Stimulated activated CD8-positive, alpha-beta memory T cell treated with anti-CD3 and anti-CD28 coated beads, Interleukin-4, amount 100 ng/mL, for 24 hours (primary cell): Measurements from ENCODE around the gene SH3D19.
"Not testable (repeated sequence)": the region's sequence is repeated elsewhere in the genome, so short reads cannot be mapped to it uniquely, and the experiment has no call there.

Experiments used
- DNase-seq: peaks from one replicate; pipeline ENCODE4 v3.0.0-alpha.2; 2020; ENCODE audit warnings: low read depth

Gene SH3D19

GRCh38 chr4:151148261-151148660 lies 177.1 kb downstream of the SH3D19 start:
- DNase-seq = no peak

GRCh38 chr4:151147000-151147399 lies 178.4 kb downstream of the SH3D19 start:
- no peak for DNase-seq

- no peak for DNase-seq
Observed at GRCh38 chr4:151144329-151145072, 180.9 kb downstream of the SH3D19 start.

DNA sequence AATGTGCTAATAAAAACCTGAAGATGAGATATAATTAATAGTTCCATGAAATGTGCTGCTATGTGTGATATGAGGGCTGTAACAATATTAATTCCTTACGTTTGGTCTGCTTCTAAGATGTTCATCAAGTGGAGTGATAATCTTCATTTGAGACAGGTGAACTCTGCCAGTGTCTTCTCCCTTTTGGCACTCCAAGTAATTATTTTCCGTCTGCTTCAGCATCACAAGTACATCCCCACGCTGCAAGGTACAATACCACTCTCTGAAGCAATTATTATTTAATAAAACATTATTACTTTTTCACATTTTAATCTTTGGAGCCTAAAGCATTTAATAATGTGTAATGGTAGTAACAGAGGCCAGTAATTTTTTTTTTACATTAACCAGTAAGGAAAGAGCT lies 181.6 kb downstream of the SH3D19 start:
- no peak for DNase-seq

DNA sequence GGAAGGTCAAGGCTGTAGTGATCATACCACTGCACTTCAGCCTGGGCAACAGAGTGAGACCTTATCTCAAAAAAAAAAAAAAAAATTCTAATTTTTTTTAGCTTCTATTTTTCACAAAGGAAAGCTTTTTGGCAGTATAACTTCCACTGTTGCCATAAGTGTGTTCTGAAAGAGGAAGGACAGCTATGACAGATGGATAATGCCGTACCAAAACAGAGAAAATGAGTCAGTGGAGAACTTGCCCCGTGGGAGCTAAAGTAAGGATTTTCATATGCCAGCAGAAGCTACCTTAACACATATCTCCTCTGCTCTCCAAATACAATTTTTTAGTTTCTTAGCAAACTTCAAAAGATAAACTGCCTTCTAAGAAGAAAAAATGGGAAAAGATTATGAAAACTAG lies 182.2 kb downstream of the SH3D19 start:
- no peak for DNase-seq

DNA sequence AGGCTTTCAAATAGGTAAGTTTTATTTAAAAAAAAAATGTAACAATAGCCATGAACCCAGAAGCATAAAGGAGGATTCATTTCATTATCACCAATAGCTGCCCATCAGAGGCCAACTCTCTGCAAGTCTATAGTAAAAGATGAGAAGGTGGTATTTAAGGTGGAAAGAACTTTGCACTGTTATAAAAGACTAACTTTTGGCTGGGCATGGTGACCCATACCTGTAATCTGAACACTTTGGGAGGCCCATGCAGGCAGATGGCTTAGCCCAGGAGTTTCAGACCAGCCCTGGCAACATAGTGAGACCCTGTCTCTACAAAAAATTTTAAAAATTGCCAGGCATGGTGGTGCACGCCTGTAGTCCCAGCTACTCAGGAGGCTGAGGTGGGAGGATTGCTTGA lies 182.6 kb downstream of the SH3D19 start:
- no peak for DNase-seq

DNA sequence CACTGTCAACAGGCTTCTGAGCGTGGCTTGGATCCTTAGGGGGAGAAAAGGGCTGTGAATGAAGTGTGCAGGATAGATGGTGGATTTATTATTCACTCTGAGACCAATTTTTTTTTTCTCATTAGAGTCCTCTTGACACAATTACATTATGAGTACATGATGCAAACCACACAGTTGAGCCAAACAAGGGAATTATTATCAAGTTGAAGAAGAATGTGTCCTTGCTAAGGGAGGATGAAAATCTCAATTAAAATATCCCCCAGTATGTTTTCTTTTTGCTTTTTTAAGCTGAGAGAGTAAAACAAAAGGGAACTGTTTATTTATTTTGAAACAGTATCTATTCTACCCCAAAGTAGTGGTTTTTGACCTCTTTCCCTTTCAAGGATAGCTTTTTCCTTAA lies 185.6 kb downstream of the SH3D19 start:
- DNase-seq = no peak

GRCh38 chr4:151136048-151136447 lies 189.4 kb downstream of the SH3D19 start:
- not testable (repeated sequence) for DNase-seq

DNA sequence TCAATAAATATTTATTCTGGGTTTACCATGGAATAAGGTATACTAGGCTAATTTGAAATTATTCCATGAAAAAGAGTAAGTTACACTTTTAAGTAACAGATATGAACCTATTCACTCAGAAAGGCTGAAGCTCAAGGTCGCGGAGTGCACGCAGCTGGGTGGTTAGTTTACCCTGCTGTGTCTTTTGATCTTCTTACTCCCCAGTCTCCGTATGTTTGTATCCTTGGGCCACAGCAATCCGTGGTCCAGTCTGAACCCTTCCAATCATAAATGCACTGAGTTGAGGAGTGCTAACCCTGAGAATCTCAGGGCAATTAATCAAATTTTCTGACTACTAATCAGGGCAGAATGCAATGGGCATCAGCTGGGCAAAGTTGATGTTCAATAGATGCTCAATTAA lies 192.1 kb downstream of the SH3D19 start:
- DNase-seq = no peak

GRCh38 chr4:151129796-151130195 lies 195.6 kb downstream of the SH3D19 start:
- DNase-seq = no peak

DNA sequence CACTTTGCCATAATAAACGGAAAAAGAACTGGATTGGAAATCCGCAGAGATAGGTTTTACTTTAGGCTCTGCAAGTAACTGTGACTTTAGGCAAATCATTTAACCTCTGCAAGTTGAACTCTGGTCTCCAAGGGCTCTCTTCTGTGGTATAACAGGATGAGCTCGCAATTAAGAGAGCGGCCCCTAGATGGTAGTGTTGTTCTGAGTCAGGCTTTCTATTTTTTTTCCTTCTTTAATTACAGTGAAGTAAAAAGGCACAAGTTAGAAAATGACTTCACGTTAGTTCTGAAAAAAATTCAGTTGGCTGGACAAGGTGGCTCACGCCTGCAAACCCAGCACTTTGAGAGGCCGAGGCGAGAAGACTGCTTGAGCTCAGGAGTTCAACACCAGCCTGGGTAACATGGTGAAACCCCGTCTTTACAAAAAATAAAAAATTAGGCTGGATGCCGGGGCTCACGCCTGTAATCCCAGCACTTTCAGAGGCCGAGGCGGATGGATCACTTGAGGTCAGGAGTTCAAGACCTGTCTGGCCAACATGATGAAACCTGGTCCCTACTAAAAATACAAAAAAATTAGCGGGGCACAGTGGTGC lies 207.9 kb downstream of the SH3D19 start:
- no peak for DNase-seq

GRCh38 chr4:151114986-151115385 lies 210.4 kb downstream of the SH3D19 start:
- no peak for DNase-seq

GRCh38 chr4:151114338-151114737 lies 211.1 kb downstream of the SH3D19 start:
- DNase-seq = no peak

- DNase-seq = no peak
Observed at GRCh38 chr4:151110236-151110635, 215.2 kb downstream of the SH3D19 start.

DNA sequence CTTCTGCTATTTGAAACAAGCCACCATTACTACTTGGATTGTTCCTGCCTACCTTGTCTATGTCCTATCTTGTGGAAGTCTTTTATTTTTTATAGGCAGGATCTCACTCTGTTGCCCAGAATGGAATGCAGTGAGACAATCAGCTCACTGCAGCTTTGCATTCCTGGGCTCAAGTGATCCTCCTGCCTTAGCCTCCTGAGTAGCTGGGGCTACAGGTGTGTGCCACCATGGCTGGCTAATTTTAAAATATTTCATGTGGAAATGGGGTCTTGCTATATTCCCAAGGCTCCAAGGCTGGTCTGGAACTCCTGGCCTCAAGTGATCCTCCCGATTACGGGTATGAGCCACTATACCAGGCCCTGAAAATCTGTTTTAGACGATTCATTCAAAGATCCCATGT lies 218.3 kb downstream of the SH3D19 start:
- DNase-seq = no peak

- DNase-seq = no peak
Observed at GRCh38 chr4:151105454-151106032, 219.9 kb downstream of the SH3D19 start.

DNA sequence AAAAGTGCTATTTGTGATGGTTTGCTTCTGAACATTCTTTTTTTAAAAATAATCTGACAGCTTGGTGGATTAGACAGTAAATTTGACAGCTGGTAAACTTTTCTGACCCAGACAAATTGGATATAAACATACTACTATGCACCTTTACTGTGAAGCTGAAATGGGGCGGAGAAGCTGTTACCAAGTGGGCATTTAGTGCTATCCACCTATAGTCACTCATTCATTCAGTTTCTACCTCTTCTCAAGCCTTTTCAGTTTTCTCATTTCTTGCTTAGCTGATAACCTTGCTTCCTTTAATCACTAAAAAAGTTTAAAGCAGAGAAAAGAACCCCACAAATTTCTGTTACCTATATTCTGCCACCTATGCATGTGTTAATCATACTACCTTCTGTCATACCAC lies 220.8 kb downstream of the SH3D19 start:
- DNase-seq = no peak

GRCh38 chr4:151103758-151104157 lies 221.6 kb downstream of the SH3D19 start:
- no peak for DNase-seq

DNA sequence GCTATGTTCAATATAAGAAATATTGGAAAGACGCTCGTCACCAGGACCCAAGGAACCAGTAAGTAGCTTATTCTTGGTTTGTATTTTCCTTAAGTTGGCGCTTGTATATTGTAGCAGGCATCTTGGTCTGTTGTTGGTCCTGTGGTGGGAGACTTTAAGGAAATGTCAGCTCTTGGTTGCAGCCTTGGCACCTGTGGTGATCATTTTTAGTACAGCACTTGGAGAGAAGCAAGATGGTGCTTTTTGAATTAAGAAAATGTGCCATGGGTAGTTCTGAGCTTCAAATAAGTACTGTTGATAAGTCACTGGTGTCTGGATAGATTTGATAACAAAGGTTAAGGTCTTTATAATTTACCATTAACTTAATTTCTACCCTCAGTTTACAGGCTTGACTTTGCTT lies 224.9 kb downstream of the SH3D19 start:
- DNase-seq = no peak

- no peak for DNase-seq
Observed at GRCh38 chr4:151099976-151100417, 225.4 kb downstream of the SH3D19 start.

- peak; percentile 93 for DNase-seq
Observed at GRCh38 chr4:151099229-151099975, 226.0 kb downstream of the SH3D19 start, which contains the start of gene RPS3A. RPS3A (plus strand) TSS chr4:151099628; CDS start chr4:151099653, 25 bp downstream.

DNA sequence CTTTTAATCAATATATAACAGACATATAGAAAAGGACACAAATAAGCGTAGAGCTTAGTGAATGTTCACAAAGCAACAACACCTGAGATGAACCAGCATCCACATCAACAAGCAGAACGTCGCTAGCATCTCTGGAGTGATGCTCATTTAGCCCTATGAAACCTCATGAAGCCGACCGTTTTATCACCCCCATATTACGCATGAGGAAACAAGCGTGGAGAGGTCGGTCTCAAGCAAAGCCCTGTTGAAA lies 226.5 kb downstream of the SH3D19 start:
- DNase-seq = no peak

DNA sequence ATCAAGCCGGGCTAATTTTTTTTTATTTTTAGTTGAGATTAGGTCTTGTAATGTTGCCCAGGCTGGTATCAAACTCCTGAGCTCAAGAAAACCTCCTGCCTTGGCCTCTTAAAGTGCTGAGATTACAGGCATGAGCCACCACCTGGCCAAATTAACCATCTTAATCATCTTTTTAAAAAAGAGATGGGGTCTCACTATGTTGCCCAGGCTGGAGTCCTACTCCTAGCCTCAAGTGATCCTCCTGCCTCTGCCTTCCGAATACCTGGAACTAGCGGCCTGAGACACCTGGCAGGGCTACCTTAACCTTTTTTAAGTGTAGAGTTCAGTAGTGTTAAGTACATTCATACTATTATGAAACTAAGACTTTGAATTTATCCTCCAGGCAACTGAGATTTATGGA lies 227.6 kb downstream of the SH3D19 start:
- DNase-seq = no peak
